Lung (tissue), 12 donors: Measurements from ENCODE around the gene LPIN1. TPM values are rescaled to one million over a fixed set of nuclear protein-coding genes. Genes with fewer than 3 reads are reported as not detected.

Source experiments
- ATAC-seq: fragments of 200-7000 bp; cut with Tn5 transposase; one replicate; pipeline ENCODE4 v1.9.1; 2020; ENCODE audit warnings: moderate number of reproducible peaks; ENCODE audit not compliant: insufficient read depth, low FRiP score
- DNase-seq, 3 donors: peaks; one replicate each; pipeline ENCODE4 v3.0.0-alpha.2; 2013 to 2017
- H3K27ac ChIP-seq, 2 donors: one replicate each; pipeline ENCODE4 v1.5.1; 2013; ENCODE audit warnings: mild to moderate bottlenecking in 2 of 2, moderate library complexity in 2 of 2, control low read depth in 1 of 2, inconsistent platforms in 1 of 2, low read depth in 1 of 2, low read length in 1 of 2
- H3K27me3 ChIP-seq, 3 donors: one replicate each; pipeline ENCODE4 v1.5.1; 2013; ENCODE audit warnings: low read length in 2 of 3; ENCODE audit not compliant: control insufficient read depth in 3 of 3, insufficient read depth in 3 of 3
- H3K36me3 ChIP-seq, 4 donors: one replicate each; pipeline ENCODE4 v1.5.1; 2013; ENCODE audit warnings: low read length in 4 of 4, mild to moderate bottlenecking in 1 of 4, moderate library complexity in 1 of 4; ENCODE audit not compliant: control insufficient read depth in 4 of 4, insufficient read depth in 4 of 4
- H3K4me1 ChIP-seq, 5 donors: one replicate each; pipeline ENCODE4 v1.5.1; 2013; ENCODE audit warnings: low read length in 5 of 5, mild to moderate bottlenecking in 2 of 5, moderate library complexity in 1 of 5; ENCODE audit not compliant: control insufficient read depth in 5 of 5, insufficient read depth in 5 of 5
- H3K4me3 ChIP-seq: one replicate; pipeline ENCODE4 v1.5.1; 2013; ENCODE audit warnings: mild to moderate bottlenecking, control low read depth, moderate library complexity
- H3K9ac ChIP-seq, 2 donors: one replicate each; pipeline ENCODE4 v1.5.1; 2013; ENCODE audit warnings: low read length in 2 of 2, control low read depth in 1 of 2; ENCODE audit not compliant: insufficient read depth in 1 of 2
- H3K9me3 ChIP-seq, 4 donors: one replicate each; pipeline ENCODE4 v1.5.1; 2013; ENCODE audit warnings: low read length in 3 of 4, mild to moderate bottlenecking in 1 of 4, moderate library complexity in 1 of 4; ENCODE audit not compliant: control insufficient read depth in 4 of 4, insufficient read depth in 3 of 4
- CTCF ChIP-seq: IDR thresholded peaks from 2 replicates; pipeline ENCODE4 v1.5.1; 2012; ENCODE audit warnings: mild to moderate bottlenecking; ENCODE audit errors: control extremely low read depth, extremely low read depth
- WGBS, 2 donors: extraction: QIAGEN DNeasy Blood & Tissue Kit; methylation state at CpG; one replicate each; pipeline ENCODE4 v1.1.7; 2013; 5-methylcytosine and 5-hydroxymethylcytosine counted together
- polyA plus RNA-seq, 2 donors: library from polyadenylated mRNA; stranded (reverse); fragments of 200-250 nt; gene quantifications; one replicate each; pipeline ENCODE4 v1.2.1, GENCODE V29; 2013
- total RNA-seq, 2 donors: library from RNA; depleted of rRNA in 1 of 2; stranded (reverse); fragments of >200 nt in 1 of 2; gene quantifications; one replicate each; pipeline ENCODE4 v1.2.1, GENCODE V29; 2014 to 2021
- donor health status: control.
- donor health status: control.
- donor health status: Bipolar disorder and iron deficiency.
- donor health status: healthy.
- donor health status: DM: yes; HTN: yes; CAD: no.

The LPIN1 gene
- total and polyA plus RNA-seq, 4 donors: 14.7 to 43.4 (median 26.0) TPM

DNA sequence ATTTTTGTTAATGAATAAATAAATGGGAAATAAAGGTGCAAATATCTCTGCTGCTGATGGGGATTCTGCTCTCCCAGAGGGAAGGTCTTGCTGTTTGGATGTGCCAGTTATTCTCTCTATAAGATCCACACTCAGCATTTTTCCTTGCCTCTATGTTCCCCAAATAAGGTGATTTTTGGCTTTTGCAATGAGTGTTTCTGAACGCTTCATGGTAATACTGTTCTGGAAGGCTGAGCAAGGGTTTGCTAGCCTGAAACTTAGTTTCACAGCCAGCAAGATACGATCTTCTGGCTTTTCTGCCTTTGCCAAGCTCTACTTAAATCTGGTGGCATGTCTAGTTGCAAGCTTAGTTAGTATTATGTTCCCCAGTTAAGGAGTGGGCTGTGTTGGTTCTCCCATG is 114.6 kb downstream of the LPIN1 start:
- Histone ChIP-seq H3K4me3 (no peak overlapping the region), H3K36me3 (no peaks in the 10 kb centered on the region), H3K27me3 (no peaks in the 10 kb centered on the region), H3K27ac (no peak overlapping the region), H3K9ac (no peak overlapping the region), H3K9me3 (peaks cover 0 to 9% (median 2%) of the 10 kb centered on the region in 4 donors), H3K4me1 (peaks cover 0 to 9% (median 0%) of the 10 kb centered on the region in 5 donors)
- DNase-seq (no peak), ATAC-seq (no peak)
- WGBS, 2 donors: 78 to 82% methylated on average over 2 of the region's 2 CpGs
- no peak for TF ChIP-seq CTCF

- no peak for TF ChIP-seq CTCF
- Histone ChIP-seq H3K9me3 (peaks cover 0 to 9% (median 2%) of the 10 kb centered on the region in 4 donors), H3K36me3 (no peaks in the 10 kb centered on the region), H3K4me1 (peaks cover 0 to 9% (median 0%) of the 10 kb centered on the region in 5 donors), H3K27ac (no peak overlapping the region), H3K27me3 (no peaks in the 10 kb centered on the region), H3K9ac (no peak overlapping the region), H3K4me3 (no peak overlapping the region)
- ATAC-seq: no peak
- DNase-seq: no peak
- WGBS, 2 donors: 79 to 87% methylated on average over 3 of the region's 3 CpGs
These were observed 115.6 kb downstream of the LPIN1 start for GRCh38 chr2:11862049-11862448.

DNA sequence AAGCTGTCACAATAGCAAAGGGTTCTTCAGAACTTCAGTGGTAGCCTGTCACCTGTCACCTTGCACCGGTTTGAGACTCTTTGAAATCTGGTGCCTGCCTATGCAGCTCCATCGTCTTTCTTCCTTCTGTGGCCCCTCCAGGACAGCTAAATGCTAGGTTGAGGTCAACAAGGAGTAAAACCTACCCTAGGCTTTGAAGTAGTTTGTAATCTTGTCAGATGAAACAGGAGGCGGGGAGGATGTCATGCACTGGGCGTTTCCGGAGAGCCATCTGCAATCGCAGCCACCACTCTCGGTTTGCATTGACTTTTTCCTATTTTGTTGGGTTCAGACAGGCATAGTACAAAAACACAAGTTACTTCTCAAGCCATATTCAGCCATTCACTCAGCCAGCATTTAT is 116.7 kb downstream of the LPIN1 start:
- no peak for ATAC-seq
- H3K9me3 ChIP-seq: peaks cover 0 to 9% (median 4%) of the 10 kb centered on the region in 4 donors
- no peak overlapping the region for H3K27ac ChIP-seq
- peaks cover 0 to 9% (median 0%) of the 10 kb centered on the region in 5 donors for H3K4me1 ChIP-seq
- no peak overlapping the region for H3K9ac ChIP-seq
- TF ChIP-seq CTCF: no peak
- 64% methylated on average over 7 of the region's 7 CpGs for WGBS, 2 donors
- H3K27me3 ChIP-seq: no peaks in the 10 kb centered on the region
- no peaks in the 10 kb centered on the region for H3K36me3 ChIP-seq
- H3K4me3 ChIP-seq: no peak overlapping the region
- no peak for DNase-seq
